ENCODE data around the gene RAMP1. TPM values are rescaled to one million over a fixed set of nuclear protein-coding genes. Genes with fewer than 3 reads are reported as not detected.

The RAMP1 gene
- total RNA-seq, 4 donors from 2014 or later, result 1.5 to 5.6 (median 2.9) TPM; not detected in 1

GRCh38 chr2:237946423-237946822 lies 87.0 kb downstream of the RAMP1 start:
- no peak for TF ChIP-seq CTCF (IDR thresholded peaks at IDR 0.05; ENCODE audit: low read depth)

GRCh38 chr2:237951878-237952277 lies 92.5 kb downstream of the RAMP1 start:
- no peak for TF ChIP-seq CTCF (IDR thresholded peaks at IDR 0.05; ENCODE audit: low read depth)

- no peak for TF ChIP-seq CTCF (IDR thresholded peaks at IDR 0.05; ENCODE audit: low read depth)
These were observed 93.4 kb downstream of the RAMP1 start for GRCh38 chr2:237952851-237953250.

GRCh38 chr2:237955640-237956401 lies 96.4 kb downstream of the RAMP1 start:
- no peak for TF ChIP-seq CTCF (IDR thresholded peaks at IDR 0.05; ENCODE audit: low read depth)

GRCh38 chr2:237956402-237956736 lies 96.9 kb downstream of the RAMP1 start:
- TF ChIP-seq CTCF (IDR thresholded peaks at IDR 0.05; ENCODE audit: low read depth), result no peak

GRCh38 chr2:237961637-237962036 lies 102.2 kb downstream of the RAMP1 start:
- no peak for TF ChIP-seq CTCF (IDR thresholded peaks at IDR 0.05; ENCODE audit: low read depth)

Small RNAs within 50 kb of the gene (small RNA-seq; reads per million reads assigned to genes)
- not detected for gene RF00157

Other genes with a start within 250 kb of the RAMP1 start
- gene LRRFIP1, start 232.0 kb upstream of the RAMP1 start, total RNA-seq, result 100 to 1,000 TPM in 2 of 4 donors, 10 to 100 TPM in 2; 85.4 to 130 (median 99.6) TPM
- 1 to 10 TPM in 3 of 4 donors, under 1 TPM in 1; 0.38 to 2.6 (median 1.7) TPM for gene RBM44, start 60.8 kb upstream of the RAMP1 start, total RNA-seq
- gene UBE2F, start 107.4 kb downstream of the RAMP1 start, total RNA-seq, result 10 to 100 TPM; 38.8 to 61.5 (median 45.1) TPM
- gene SCLY, start 201.4 kb downstream of the RAMP1 start, total RNA-seq, result 10 to 100 TPM in 2 of 4 donors, 1 to 10 TPM in 2; 8.5 to 16.0 (median 11.2) TPM
- gene ESPNL, start 240.7 kb downstream of the RAMP1 start, total RNA-seq, result under 1 TPM in 2 of 4 donors, not detected in 2; 0.22 to 0.68 TPM

Data from subcutaneous adipose tissue (tissue), 4 donors.